NCI-H1417 treated with DMSO at 0.1 percent for 48 hours (cell line): ENCODE measurements around the gene CFAP141.

Source experiments
- DNase-seq: peaks from one replicate; lab custom pipeline; 2025; lab: John Stamatoyannopoulos, UW

CFAP141 gene

DNA sequence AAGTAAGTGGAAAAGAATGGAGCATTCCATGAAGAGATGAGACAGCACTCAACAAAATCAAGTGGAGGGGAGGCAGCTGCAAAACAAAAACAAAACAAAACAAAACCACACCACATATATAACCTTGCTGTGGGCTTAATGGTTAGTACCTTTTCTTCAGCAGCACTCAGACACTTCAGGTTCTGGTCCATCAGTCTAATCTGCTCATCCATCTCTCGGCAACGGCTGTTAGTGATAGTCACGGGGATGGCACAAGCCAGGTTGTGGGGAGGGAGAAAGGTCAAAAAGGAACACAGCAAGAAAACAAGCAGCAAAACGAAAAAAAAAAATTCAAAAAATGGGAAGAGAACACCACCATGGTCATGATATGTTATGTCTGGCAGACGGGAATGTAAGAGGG lies 34.3 kb downstream of the CFAP141 start:
- no peak for DNase-seq

GRCh38 chr1:154171223-154171583 lies 34.9 kb downstream of the CFAP141 start:
- DNase-seq: no peak

GRCh38 chr1:154170547-154171222 lies 35.4 kb downstream of the CFAP141 start:
- no peak for DNase-seq

- no peak for DNase-seq
These were observed 38.7 kb downstream of the CFAP141 start for GRCh38 chr1:154167461-154167860.

DNA sequence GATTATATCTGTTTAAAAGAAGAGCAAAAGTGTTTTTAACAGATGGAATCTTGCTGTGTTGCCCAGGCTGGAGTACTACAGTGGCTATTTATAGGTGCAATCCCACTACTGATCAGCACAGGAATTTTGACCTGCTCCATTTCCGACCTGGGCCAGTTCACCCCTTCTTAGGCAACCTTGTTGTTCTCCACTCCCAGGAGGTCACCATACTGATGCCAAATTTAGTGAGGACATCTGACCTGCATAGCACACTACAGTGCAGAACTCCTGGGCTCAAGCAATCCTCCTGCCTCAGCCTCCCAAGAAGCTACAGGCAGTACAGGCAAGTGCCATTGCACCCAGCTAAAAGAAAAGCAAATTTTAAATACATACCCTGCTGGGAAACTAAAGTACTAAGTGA lies 39.9 kb downstream of the CFAP141 start:
- no peak for DNase-seq

DNA sequence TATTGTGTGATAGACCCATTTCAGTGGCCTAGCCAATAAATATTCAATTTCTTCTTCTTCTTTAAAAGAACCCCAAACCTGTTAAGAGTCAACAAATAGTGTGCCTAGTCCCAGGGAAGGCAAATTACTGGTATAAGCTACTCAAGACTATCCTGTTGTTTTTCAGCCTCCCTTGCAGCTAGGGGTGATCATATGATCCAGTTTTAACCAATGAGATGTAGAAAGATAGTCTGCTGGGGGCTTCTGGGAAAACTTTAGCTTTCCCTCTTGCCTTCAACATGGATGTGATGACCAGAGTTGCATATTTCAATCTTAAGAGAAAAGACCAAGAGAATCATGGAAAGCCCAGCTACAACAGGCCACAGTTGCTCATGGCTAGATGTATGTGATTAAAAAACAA lies 46.6 kb downstream of the CFAP141 start:
- DNase-seq: no peak

DNA sequence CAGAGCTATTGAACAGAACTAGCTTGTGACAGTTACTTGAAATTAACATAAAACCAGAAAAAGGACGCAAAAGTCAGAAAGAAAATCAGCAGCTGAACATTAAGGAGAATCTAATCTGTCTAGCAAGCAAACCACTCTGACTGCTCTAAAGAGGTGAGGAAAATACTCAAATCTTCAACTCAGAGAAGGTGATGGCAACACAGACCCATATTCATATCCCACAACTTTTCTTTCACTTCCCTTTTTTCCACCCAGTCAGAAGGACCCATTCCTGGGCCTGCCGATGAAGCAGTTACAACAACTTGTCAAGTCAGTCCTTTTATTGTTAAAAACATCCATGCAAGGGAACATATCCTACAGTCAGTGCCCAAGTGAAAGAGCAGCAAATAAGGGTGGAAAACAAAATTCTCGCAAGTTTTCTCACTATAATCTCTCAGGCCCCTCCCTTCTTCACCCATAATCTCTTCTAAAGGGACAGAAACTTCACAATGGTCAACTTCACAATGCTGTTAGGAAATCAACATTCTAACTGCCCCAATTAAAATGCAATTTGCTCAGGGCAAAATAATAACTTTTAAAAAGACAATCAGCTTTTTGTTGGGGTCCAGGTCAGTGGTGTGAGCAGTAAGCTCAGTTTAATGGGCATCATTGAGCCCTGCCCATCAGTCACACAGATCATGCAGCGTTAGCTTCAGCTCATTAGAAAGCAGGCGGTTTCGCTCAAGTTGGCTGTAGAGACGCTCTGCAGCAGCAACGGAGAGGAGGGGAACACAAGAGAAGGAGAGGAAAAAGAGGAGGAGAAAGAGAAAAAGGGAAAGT lies 47.6 kb downstream of the CFAP141 start:
- DNase-seq: no peak

- DNase-seq: no peak
These were observed 48.4 kb downstream of the CFAP141 start for GRCh38 chr1:154157520-154158306.

GRCh38 chr1:154155251-154155650 lies 50.9 kb downstream of the CFAP141 start:
- no peak for DNase-seq

DNA sequence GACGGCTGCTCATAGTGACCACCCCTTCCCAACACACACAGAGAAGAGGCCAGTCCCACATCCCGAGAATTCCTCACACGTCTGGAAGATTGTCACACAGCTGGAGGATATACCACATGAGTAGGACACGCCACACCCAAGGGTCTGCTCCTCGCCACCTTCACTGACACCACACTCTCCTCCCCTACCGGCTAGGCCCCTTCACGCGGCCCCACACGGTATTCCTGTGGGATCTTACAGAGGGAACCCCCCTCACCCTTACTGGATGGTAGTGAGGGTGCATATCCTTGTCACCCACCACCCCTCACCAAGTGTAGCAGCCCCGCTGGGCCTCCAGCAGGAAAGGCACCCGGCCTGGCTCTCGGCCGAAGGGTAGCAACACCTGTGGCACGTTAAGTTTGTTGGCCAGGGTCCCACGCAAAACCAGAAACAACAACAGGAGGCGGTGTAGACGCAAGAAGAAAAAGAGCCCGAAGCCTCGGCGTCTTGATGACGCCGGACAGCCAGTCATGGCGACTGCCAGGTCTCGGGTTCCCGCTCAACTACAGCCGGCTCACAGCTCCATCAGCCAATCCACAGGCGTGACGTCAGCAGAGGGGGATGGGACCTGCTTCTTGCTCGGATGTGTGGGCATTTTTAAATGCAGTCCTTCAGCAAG lies 51.5 kb downstream of the CFAP141 start, which contains the start of gene NUP210L:
Gene NUP210L, minus strand, starts transcription at position 540 of the 658 bp plus-strand sequence.
- DNase-seq: no peak

GRCh38 chr1:154154053-154154452 lies 52.1 kb downstream of the CFAP141 start:
- DNase-seq: no peak

GRCh38 chr1:154151311-154151710 lies 54.8 kb downstream of the CFAP141 start:
- DNase-seq: no peak
